HepG2 (cell line): ENCODE results near the gene GPR4. TPM values are rescaled to one million over a fixed set of nuclear protein-coding genes. Genes with fewer than 3 reads are reported as not detected.
A peak's percentile ranks its signal among the peaks of the same experiment; 100 is the strongest.

Source experiments
- AHR ChIP-seq: IDR thresholded peaks from 2 replicates; pipeline ENCODE4 v1.6.1; 2018; ENCODE audit warnings: missing genetic modification reagents, missing compliant biosample characterization
- MXD4 ChIP-seq: IDR thresholded peaks from 2 replicates; pipeline ENCODE4 v1.6.1; 2016; ENCODE audit warnings: mild to moderate bottlenecking, missing biosample characterization, missing genetic modification reagents
- NRL ChIP-seq: sonication (generic); formaldehyde crosslinking; IDR thresholded peaks from 2 replicates; pipeline ENCODE4 v1.5.0; 2020; ENCODE audit warnings: missing genetic modification reagents, mild to moderate bottlenecking, moderate library complexity, borderline replicate concordance
- SNRNP70 ChIP-seq: fragments of 200-400 bp; formaldehyde crosslinking; IDR thresholded peaks from 2 replicates; pipeline ENCODE4 v1.6.1; 2017; ENCODE audit warnings: mild to moderate bottlenecking, low read depth, low read length, moderate library complexity
- ZBTB21 ChIP-seq: sonication (generic); formaldehyde crosslinking; IDR thresholded peaks from 2 replicates; pipeline ENCODE4 v1.4.0; 2020; ENCODE audit warnings: missing genetic modification reagents
- ZBTB8A ChIP-seq: sonication (generic); formaldehyde crosslinking; IDR thresholded peaks from 2 replicates; pipeline ENCODE4 v1.4.0; 2020; ENCODE audit warnings: mild to moderate bottlenecking, low read depth, missing genetic modification reagents, borderline replicate concordance
- ZFY ChIP-seq: sonication (generic); formaldehyde crosslinking; IDR thresholded peaks from 2 replicates; pipeline ENCODE4 v1.4.0; 2020; ENCODE audit warnings: missing genetic modification reagents
- ZFYVE20 ChIP-seq: sonication (generic); formaldehyde crosslinking; IDR thresholded peaks from 2 replicates; pipeline ENCODE4 v1.8.0; 2023; ENCODE audit warnings: low read depth, mild to moderate bottlenecking, moderate library complexity, missing genetic modification reagents, borderline replicate concordance
- ZNF282 ChIP-seq: fragments of 450-650 bp; IDR thresholded peaks from 2 replicates; pipeline ENCODE4 v1.6.1; 2018; ENCODE audit not compliant: partially characterized antibody
- ZNF619 ChIP-seq: sonication (generic); formaldehyde crosslinking; IDR thresholded peaks from 2 replicates; pipeline ENCODE4 v1.4.0; 2020; ENCODE audit warnings: mild to moderate bottlenecking, missing genetic modification reagents
- ZNF644 ChIP-seq: IDR thresholded peaks from 2 replicates; pipeline ENCODE4 v1.6.1; 2016; ENCODE audit warnings: low read depth
- ZNF670 ChIP-seq: sonication (generic); formaldehyde crosslinking; IDR thresholded peaks from 2 replicates; pipeline ENCODE4 v1.8.0; 2022; ENCODE audit warnings: mild to moderate bottlenecking, missing genetic modification reagents, borderline replicate concordance
- polyA plus RNA-seq, 8 experiments: library from polyadenylated mRNA; depleted of rRNA in 3 of 8; stranded (reverse) in 7 of 8; unstranded in 1 of 8; fragments of >200 nt; fragmentation: Illumina TruSeq in 4 of 8; extraction: Trizol in 4 of 8; gene quantifications; 2 replicates each; pipeline versions ENCODE4 v1.2.1 to v1.2.3, GENCODE V29; 2011 to 2016; ENCODE audit warnings: low read depth in 4 of 8, missing spikeins in 1 of 8, mixed read lengths in 1 of 8; ENCODE audit not compliant: insufficient read depth in 1 of 8
- total RNA-seq, 5 experiments: library from RNA; depleted of rRNA; stranded (reverse); fragments of >200 nt; fragmentation: Illumina TruSeq; extraction: Trizol; gene quantifications; 2 replicates each; pipeline ENCODE4 v1.2.3, GENCODE V29; 2016; ENCODE audit warnings: low read depth in 1 of 5
- TF ChIP-seq, protein P1 (sequence below): sonication (generic); formaldehyde crosslinking; IDR thresholded peaks from 2 replicates; pipeline ENCODE4 v1.5.0; 2020; ENCODE audit warnings: mild to moderate bottlenecking, missing genetic modification reagents
- TF ChIP-seq, protein P2 (sequence below): sonication (generic); formaldehyde crosslinking; IDR thresholded peaks from 2 replicates; pipeline ENCODE4 v1.4.0; 2020; ENCODE audit warnings: missing genetic modification reagents
- TF ChIP-seq, protein P3 (sequence below): sonication (generic); formaldehyde crosslinking; IDR thresholded peaks from 2 replicates; pipeline ENCODE4 v1.9.0; 2021; ENCODE audit warnings: missing genetic modification reagents, mild to moderate bottlenecking, borderline replicate concordance
- TF ChIP-seq, protein P4 (sequence below): sonication (generic); formaldehyde crosslinking; IDR thresholded peaks from 2 replicates; pipeline ENCODE4 v1.4.0; 2020; ENCODE audit warnings: missing genetic modification reagents, borderline replicate concordance

Gene GPR4
- total and polyA plus RNA-seq, 2 of the 13 experiments (the other 11 are each of a cell fraction or from before 2014, with no cell fraction given): 0.15 TPM; not detected in 1

DNA sequence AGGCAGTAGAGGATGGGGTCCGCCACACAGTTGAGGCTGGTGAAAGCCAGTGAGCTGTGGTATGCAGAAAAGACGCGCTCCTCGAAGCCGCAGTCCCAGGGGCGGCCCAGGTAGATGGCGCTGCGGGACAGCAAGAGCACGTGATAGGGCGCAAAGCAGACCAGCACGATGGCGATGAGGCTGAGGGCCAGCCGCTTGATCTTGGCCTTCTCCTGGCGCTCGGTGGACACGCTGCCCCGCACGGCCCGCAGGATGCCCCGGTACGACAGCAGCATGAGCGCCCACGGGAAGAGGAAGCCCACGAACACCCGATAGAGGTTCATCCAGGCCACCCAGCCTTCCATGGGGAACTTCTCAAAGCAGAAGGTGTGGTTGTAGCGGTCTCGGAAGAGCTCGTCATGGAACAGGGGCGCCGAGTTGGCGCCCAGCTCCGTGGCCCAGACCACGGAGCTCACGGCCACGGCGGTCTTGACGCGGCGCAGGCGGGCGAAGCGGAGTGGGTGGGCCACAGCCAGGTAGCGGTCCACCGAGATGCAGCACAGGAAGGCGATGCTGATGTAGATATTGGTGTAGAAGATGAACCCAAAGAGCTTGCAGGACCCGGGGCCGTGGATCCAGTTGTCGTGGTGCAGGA is 10.9 kb downstream of the GPR4 start (continued):
- TF ChIP-seq, protein P1, sequence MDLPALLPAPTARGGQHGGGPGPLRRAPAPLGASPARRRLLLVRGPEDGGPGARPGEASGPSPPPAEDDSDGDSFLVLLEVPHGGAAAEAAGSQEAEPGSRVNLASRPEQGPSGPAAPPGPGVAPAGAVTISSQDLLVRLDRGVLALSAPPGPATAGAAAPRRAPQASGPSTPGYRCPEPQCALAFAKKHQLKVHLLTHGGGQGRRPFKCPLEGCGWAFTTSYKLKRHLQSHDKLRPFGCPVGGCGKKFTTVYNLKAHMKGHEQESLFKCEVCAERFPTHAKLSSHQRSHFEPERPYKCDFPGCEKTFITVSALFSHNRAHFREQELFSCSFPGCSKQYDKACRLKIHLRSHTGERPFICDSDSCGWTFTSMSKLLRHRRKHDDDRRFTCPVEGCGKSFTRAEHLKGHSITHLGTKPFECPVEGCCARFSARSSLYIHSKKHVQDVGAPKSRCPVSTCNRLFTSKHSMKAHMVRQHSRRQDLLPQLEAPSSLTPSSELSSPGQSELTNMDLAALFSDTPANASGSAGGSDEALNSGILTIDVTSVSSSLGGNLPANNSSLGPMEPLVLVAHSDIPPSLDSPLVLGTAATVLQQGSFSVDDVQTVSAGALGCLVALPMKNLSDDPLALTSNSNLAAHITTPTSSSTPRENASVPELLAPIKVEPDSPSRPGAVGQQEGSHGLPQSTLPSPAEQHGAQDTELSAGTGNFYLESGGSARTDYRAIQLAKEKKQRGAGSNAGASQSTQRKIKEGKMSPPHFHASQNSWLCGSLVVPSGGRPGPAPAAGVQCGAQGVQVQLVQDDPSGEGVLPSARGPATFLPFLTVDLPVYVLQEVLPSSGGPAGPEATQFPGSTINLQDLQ (CRISPR knock-in tag): no peak; the same call in 1 of the 2 replicates
- TF ChIP-seq ZFY: peak; percentile 79
- TF ChIP-seq, protein P2, sequence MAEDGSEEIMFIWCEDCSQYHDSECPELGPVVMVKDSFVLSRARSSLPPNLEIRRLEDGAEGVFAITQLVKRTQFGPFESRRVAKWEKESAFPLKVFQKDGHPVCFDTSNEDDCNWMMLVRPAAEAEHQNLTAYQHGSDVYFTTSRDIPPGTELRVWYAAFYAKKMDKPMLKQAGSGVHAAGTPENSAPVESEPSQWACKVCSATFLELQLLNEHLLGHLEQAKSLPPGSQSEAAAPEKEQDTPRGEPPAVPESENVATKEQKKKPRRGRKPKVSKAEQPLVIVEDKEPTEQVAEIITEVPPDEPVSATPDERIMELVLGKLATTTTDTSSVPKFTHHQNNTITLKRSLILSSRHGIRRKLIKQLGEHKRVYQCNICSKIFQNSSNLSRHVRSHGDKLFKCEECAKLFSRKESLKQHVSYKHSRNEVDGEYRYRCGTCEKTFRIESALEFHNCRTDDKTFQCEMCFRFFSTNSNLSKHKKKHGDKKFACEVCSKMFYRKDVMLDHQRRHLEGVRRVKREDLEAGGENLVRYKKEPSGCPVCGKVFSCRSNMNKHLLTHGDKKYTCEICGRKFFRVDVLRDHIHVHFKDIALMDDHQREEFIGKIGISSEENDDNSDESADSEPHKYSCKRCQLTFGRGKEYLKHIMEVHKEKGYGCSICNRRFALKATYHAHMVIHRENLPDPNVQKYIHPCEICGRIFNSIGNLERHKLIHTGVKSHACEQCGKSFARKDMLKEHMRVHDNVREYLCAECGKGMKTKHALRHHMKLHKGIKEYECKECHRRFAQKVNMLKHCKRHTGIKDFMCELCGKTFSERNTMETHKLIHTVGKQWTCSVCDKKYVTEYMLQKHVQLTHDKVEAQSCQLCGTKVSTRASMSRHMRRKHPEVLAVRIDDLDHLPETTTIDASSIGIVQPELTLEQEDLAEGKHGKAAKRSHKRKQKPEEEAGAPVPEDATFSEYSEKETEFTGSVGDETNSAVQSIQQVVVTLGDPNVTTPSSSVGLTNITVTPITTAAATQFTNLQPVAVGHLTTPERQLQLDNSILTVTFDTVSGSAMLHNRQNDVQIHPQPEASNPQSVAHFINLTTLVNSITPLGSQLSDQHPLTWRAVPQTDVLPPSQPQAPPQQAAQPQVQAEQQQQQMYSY (CRISPR knock-in tag): no peak
- peak; percentile 80; the same call in 1 of the 2 replicates for TF ChIP-seq ZNF619 (CRISPR knock-in tag)
- TF ChIP-seq, protein P3, sequence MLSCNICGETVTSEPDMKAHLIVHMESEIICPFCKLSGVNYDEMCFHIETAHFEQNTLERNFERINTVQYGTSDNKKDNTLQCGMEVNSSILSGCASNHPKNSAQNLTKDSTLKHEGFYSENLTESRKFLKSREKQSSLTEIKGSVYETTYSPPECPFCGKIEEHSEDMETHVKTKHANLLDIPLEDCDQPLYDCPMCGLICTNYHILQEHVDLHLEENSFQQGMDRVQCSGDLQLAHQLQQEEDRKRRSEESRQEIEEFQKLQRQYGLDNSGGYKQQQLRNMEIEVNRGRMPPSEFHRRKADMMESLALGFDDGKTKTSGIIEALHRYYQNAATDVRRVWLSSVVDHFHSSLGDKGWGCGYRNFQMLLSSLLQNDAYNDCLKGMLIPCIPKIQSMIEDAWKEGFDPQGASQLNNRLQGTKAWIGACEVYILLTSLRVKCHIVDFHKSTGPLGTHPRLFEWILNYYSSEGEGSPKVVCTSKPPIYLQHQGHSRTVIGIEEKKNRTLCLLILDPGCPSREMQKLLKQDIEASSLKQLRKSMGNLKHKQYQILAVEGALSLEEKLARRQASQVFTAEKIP: no peak
- TF ChIP-seq ZBTB21 (CRISPR knock-in tag): no peak
- TF ChIP-seq SNRNP70: no peak
- TF ChIP-seq, protein P4, sequence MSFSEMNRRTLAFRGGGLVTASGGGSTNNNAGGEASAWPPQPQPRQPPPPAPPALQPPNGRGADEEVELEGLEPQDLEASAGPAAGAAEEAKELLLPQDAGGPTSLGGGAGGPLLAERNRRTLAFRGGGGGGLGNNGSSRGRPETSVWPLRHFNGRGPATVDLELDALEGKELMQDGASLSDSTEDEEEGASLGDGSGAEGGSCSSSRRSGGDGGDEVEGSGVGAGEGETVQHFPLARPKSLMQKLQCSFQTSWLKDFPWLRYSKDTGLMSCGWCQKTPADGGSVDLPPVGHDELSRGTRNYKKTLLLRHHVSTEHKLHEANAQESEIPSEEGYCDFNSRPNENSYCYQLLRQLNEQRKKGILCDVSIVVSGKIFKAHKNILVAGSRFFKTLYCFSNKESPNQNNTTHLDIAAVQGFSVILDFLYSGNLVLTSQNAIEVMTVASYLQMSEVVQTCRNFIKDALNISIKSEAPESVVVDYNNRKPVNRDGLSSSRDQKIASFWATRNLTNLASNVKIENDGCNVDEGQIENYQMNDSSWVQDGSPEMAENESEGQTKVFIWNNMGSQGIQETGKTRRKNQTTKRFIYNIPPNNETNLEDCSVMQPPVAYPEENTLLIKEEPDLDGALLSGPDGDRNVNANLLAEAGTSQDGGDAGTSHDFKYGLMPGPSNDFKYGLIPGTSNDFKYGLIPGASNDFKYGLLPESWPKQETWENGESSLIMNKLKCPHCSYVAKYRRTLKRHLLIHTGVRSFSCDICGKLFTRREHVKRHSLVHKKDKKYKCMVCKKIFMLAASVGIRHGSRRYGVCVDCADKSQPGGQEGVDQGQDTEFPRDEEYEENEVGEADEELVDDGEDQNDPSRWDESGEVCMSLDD: no peak
- peak; percentile 75; the same call in 1 of the 2 replicates for TF ChIP-seq AHR (CRISPR knock-in tag)
- 0 out of 2 replicates have a peak, but pooled peaks have one; percentile 27 for TF ChIP-seq NRL (CRISPR knock-in tag)
- TF ChIP-seq ZNF670 (CRISPR knock-in tag): no peak
- TF ChIP-seq ZNF644: peak; percentile 84; the same call in 1 of the 2 replicates
- TF ChIP-seq ZFYVE20 (CRISPR knock-in tag): no peak
- no peak for TF ChIP-seq ZBTB8A
- no peak for TF ChIP-seq ZNF282
- TF ChIP-seq MXD4 (CRISPR knock-in tag): peak; percentile 87
